Adrenal gland (tissue), 5 donors: ENCODE measurements around the gene FDCSP.

ENCODE experiments used
- POLR2A ChIP-seq, 2 donors: fragments of 450-650 bp; IDR thresholded peaks; one replicate each; pipeline ENCODE4 v1.6.1; 2017; ENCODE audit warnings: antibody characterized with exemption in 2 of 2, mild to moderate bottlenecking in 2 of 2, moderate library complexity in 1 of 2
- TF ChIP-seq, protein P1 (sequence below), 6 experiments: fragments of 450-650 bp in 4 of 6; fragments of 200-600 bp in 2 of 6; sonication (generic) in 1 of 6; IDR thresholded peaks; 1 replicate in 5 of 6; 2 replicates in 1 of 6; pipeline versions ENCODE4 v1.5.1 to v1.8.0; 2016 to 2021; ENCODE audit warnings: antibody characterized with exemption in 6 of 6, mild to moderate bottlenecking in 2 of 6, moderate library complexity in 1 of 6
- donor health status: DM: no; HTN: no; CAD: no.

- TF ChIP-seq POLR2A (IDR thresholded peaks at IDR 0.05), result no peak
- TF ChIP-seq, protein P1, sequence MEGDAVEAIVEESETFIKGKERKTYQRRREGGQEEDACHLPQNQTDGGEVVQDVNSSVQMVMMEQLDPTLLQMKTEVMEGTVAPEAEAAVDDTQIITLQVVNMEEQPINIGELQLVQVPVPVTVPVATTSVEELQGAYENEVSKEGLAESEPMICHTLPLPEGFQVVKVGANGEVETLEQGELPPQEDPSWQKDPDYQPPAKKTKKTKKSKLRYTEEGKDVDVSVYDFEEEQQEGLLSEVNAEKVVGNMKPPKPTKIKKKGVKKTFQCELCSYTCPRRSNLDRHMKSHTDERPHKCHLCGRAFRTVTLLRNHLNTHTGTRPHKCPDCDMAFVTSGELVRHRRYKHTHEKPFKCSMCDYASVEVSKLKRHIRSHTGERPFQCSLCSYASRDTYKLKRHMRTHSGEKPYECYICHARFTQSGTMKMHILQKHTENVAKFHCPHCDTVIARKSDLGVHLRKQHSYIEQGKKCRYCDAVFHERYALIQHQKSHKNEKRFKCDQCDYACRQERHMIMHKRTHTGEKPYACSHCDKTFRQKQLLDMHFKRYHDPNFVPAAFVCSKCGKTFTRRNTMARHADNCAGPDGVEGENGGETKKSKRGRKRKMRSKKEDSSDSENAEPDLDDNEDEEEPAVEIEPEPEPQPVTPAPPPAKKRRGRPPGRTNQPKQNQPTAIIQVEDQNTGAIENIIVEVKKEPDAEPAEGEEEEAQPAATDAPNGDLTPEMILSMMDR (IDR thresholded peaks at IDR 0.05), result no peak
Measured at GRCh38 chr4:70187216-70187615, 38.7 kb upstream of the FDCSP start.
